HG03108 (cell line): ENCODE results near the gene PCDH9.
"Not testable (repeated sequence)": the region's sequence is repeated elsewhere in the genome, so short reads cannot be mapped to it uniquely, and the experiment has no call there.

Source experiments
- ATAC-seq: cut with Tn5 transposase; IDR thresholded peaks from one replicate; pipeline ENCODE4 v1.9.1; 2021; ENCODE audit warnings: moderate library complexity; ENCODE audit not compliant: unreplicated experiment

Gene PCDH9

DNA sequence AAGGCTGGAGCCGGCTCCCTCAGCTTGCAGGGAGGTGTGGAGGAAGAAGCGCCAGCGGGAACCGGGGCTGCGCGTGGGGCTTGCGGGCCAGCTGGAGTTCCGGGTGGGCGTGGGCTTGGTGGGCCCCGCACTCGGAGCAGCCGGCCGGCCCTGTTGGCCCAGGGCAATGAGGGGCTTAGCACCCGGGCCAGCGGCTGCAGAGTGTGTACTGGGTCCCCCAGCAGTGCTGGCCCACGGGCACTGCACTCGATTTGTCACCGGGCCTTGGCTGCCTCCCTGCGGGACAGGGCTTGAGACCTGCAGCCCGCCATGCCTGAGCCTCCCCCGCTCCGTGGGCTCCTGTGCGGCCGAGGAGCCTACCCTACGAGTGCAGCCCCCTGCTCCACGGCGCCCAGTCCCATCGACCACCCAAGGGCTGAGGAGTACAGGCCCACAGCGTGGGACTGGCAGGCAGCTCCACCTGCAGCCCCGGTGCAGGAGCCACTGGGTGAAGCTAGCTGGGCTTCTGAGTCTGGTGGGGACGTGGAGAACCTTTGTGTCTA lies 608.2 kb downstream of the PCDH9 start:
- not testable (repeated sequence) for ATAC-seq

DNA sequence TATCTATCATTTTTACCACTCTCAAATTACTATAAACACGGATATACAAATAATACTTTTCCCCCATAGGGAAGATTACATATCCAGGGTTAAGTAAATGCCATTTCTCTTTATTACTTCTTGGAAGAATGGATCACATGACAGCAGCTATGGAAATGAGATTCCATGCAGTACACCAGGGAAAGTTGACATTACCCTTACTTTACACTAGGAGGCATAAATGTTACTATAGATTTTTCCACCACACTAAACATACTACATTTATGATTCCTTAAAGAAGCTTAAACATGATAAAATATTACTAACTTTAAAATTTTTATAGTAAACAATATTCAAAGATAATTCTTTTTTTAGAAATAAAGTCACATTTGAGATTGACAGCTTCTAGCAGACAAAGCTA lies 611.4 kb downstream of the PCDH9 start:
- no peak for ATAC-seq

DNA sequence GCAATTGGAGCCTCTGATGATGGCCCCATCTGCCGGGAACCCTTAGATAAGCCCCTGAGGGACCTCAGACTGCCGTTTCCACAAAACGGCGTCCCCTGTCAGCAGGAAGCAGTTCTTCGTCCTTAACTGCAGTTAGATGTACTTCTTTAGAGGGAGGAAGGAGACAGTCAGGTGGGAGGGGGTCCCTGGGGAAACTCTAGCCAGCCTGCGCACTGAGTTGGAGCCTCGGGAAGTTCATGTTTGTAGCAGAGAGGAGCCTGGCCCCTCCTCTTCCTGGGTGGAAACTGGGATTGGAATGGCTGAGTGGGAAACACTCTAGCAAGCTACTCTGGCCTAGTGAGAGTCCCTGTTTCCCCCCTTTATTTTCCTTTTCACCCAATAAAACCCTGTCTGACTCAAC lies 612.4 kb downstream of the PCDH9 start:
- no peak for ATAC-seq

DNA sequence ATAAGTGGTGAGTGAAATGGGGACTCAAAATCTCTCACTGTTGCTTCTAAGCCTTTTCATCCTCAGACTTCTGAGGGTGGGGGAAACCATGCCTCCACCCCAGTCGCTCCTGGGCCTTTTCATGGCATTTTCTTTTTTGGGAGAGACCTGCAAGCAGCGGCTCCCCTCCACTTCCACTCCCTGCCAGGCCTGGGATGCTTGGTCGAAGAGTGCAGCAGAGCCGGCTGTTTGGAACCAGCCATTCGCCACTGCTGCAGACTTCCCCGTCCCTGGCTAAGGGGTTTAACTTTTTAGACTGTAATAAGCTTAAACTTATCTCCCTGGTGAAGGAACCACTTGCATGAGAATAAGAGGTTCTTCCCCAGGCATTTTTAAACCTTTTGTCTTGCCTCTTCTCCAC lies 617.2 kb downstream of the PCDH9 start:
- no peak for ATAC-seq

DNA sequence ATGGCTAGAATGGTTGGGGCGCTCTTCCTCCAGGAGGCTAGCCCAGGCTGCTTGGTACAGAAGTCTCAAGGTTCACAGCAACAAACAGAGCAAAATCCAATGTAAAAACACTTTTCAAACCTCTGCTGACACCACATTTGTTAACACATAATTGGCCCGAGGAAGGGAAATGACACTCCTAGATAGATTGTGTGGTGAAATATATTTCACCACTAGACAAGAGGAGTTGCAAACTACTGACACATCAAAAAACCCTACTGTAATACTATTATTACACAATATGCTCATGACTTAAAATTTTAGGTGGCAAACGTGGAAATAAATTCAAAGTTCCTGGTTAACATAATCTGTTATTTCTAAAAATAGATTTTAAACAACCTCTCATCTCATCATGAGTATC lies 643.6 kb downstream of the PCDH9 start:
- no peak for ATAC-seq

DNA sequence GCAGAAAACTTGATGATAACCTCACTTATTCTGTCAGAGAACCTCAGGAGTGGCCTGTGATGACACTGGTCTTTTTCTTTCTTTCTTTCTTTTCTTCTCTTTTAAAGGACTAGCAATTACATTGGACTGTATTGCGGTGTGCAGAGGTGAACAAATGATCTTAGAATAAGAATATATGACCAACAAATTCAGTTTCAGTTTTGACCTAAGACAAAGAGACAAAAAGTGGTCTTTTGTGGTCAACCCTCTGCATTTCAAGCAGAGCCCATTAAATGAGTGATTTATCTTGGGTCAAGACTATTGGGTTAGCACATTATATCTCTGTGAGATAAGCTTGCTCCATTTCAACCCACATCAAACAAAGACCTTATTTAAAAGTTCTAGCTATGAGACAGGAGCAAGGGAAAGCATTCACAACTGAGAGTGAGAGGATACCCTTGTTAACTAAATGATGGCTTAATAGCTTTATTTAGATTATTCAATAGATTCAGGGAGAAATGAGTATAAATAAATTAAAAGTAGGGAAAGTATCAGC lies 644.4 kb downstream of the PCDH9 start:
- ATAC-seq, result no peak

DNA sequence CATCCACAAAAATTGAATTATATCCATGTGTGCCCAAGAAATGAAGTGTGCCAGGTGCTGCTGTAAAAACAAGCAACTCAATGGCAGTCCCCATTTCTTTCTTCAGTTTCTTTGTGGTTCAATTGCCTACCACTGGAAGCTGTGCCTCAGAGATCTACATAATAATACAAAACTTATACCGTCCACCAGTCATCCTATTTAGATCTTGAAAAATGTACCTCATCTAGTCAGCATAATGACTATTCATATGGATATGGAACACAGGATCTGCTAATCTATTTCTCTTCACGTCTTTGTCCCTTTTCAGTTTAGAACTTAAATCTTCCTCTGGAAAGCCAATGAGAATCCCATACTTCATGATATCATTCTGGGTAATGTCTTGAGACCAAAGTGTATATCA lies 648.5 kb downstream of the PCDH9 start:
- ATAC-seq, result no peak

DNA sequence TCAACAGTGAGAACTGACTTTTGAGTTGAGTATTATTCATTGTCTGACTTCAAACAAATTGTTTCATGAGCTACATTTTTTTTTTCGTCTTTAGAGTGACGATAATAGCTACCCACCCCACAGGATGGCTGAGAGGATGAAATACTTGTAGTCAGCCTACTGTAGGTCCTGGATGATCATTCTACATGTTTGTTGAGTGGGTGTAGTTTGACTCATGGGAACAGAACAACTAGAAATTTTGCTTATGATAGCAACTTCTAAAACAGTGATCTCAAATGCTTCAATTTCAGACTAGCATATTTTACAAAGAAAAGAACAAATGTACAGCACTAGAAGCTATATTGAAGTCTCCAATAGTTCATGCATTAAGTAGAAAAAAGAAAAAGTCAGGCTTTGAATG lies 651.8 kb downstream of the PCDH9 start:
- ATAC-seq, result no peak

DNA sequence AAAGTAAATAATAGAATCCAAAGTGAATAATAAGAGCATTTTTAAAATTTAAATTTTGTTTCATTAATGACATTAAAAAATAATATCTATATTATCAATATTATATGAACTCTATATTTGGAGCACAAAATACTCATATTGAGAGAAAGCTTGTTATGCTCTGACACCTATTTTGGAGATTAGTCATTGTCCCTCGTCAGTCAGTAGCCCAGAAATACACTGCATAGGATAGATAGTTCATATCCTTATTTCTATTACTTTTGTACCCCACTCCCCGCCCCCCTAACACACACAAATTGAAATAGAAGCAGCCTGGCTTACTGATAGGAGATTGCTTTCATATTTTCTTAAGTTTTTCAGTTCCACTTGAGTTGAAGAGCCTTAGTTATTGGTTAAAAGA lies 652.8 kb downstream of the PCDH9 start:
- ATAC-seq, result no peak

DNA sequence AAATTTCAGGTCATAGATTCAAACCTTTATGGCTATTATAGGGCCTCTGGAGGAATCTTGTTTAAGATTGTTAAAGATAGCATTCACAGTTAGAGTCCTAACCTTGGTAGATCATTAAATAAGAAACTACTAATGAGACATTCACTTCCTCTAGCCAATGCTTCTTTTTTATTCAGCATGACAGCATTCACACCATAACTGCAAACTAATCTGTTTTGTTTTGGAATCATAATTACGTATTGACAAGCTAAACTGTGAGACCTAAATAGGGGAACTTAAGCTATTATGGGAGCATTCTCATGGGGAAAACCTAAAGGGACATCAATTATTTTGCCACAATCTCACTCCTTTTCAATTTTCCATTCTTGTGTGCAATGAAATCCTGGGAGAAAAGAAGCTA lies 653.8 kb downstream of the PCDH9 start:
- peak; percentile 52 for ATAC-seq

DNA sequence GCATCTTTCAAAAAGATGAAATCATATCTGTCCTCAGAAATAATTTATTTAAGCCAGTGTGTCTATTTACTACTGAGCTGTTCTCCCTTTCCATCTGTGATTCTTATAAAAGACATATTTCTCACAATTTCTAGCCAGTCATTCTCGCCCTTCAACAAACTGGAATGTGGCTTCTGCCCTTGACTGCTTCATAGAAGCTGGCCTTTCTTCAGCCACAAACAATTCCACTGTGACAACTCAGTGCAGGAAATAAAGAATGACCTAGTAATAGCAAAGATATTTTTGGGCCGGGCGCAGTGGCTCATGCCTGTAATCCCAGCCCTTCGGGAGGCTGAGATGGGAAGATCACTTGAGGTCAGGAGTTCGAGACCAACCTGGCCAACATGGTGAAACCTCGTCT lies 655.5 kb downstream of the PCDH9 start:
- no peak for ATAC-seq

DNA sequence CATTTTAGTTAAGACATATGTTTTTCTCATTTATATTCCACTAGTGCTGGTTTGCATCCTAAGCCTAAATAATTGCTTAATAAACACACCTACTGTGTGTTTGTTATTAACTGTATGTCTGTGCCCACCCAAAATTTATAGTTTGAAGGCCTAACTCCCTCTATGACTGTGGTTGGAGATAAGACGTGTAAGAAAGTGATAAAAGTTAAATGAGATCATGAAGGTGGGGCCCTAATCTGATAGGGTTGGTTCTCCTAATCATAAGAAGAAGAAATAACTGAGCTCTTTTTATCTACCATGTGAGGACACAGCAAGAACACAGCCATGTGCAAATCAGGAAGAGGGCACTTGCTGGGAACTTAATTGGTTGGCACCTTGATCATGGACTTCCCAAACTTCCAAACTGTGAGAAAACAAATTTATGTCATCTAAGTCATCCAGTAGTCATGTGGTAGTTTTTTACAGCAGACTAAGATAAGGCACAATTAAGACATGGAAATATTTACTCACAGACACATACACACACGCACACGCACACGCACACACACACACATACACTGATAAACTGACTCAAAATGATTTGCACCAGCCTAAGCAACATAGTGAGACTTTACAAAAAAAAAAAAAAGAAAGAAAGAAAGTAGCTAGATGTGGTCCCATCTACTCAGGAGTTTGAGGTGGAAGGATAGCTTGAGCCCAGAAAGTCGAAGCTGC lies 662.1 kb downstream of the PCDH9 start:
- ATAC-seq, result no peak

DNA sequence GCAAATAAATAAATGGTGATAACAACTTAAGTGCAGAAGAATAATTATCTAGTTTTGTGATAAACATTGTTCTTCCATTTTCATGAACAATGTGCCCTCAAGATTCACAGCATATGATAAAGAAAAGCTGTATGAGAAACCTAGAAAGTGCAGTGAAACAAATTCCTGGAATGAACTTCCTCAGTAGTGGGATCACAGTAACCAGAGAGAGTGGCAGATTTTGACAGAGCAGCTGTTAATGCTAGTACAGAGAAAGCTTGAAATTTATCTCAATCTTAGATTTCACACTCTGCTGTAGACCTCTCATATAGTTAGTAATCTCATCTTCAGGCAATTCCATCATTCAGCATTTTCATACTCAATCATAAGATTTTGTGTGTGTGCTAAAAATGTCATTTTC lies 664.9 kb downstream of the PCDH9 start:
- ATAC-seq, result no peak

DNA sequence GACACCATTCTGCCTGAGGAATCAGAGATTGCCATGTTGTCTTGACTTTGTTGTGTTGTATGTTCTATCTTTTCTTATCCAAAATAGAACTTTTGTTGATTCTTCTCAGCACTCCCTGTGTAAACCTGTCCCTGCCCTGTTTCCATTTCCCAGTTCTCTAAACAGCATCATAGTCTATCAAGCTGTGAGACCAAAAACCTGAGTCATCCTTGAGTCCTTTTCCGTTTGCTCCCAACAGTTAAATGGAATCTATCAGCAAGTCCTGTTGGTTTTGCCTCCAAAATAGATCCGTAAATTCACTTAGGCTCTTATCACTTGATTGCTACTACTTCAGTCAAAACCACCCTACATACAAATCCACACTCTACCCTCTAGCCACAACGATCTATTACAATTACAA lies 667.1 kb downstream of the PCDH9 start:
- no peak for ATAC-seq

DNA sequence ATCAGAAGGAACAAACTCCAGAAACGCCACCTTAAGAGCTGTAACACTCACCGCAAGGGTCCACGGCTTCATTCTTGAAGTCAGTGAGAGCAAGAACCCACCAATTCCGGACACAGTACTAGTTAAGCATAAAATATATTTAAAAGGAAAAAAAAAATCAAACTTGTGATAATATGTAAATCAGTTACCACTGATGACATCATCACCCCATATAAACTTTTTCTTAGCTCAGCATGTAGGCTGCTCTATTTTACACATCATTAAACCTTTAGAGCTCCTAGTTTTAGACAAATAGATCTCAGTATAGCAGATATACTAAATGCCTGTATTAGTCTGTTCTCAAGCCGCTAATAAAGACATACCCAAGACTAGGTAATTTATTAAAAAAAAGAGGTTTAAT lies 668.1 kb downstream of the PCDH9 start:
- ATAC-seq, result no peak

DNA sequence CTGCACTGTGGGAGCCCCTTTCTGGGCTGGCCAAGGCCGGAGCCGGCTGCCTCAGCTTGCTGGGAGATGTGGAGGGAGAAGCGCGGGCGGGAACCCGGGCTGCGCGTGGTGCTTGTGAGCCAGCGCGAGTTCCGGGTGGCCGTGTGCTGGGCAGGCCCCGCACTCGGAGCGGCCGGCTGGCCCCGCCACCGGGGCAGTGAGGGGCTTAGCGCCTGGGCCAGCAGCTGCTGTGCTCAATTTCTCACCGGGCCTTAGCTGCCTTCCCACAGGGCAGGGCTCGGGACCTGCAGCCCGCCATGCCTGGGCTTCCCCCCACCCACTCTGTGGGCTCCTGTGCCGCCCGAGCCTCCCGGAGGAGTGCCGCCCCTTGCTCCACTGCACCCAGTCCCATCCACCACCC lies 669.1 kb downstream of the PCDH9 start:
- ATAC-seq, result no peak

DNA sequence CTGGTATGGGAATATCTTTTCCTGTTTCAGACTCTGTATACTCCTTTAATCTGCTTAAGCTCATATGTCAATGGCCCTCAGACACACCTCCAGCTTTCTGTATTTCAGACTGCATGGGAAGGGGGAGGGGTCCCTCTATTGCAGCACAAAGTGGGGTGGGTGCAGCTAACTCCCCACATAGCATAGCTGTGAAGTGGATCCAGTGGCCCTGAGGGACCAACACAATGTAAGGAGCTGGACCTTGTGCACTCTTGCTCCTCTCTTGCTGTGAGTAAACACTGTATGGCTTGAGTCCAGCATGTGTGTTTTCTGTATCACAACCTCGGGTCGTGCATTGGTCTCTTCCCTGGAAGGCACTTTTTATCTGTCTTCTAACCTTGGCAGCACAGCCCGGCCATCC lies 669.9 kb downstream of the PCDH9 start:
- no peak for ATAC-seq

DNA sequence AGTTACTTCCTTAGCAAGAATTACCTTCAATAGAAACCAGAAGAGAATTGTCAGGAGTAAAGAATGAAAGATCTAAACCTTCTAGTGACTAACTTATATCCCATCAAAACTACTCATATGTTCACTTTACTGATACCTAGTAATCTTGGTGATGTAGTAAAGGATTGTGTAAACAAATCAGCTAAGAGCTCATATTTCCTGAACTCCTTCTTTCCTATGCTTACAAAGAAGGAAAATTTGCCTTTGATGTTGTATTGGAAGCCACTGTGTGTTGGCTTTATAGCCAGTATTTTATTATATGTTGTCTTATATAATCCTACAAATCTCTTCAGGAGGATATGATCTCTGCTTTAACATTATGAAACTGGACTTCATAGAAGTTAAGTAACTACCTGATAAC lies 671.0 kb downstream of the PCDH9 start:
- no peak for ATAC-seq

DNA sequence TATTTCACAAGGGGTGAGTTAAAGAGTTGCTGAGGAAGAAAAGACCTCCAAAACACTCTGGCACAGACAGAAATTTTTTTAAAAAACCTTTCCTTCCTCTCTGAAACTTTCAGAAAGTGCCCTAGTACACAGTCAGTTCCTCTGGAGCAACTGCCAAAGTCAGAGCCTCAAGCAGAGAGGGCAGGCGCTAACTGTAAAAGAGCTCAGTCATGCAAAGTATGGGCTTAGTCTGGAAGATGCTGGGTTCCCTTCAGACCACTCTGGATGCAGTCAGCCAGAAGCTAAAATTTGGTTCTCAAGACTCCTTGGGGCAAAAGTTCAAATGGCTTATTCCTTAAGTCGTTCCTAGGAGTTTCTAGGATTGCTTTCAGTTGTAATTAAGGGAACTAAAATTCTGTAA lies 671.6 kb downstream of the PCDH9 start:
- no peak for ATAC-seq

DNA sequence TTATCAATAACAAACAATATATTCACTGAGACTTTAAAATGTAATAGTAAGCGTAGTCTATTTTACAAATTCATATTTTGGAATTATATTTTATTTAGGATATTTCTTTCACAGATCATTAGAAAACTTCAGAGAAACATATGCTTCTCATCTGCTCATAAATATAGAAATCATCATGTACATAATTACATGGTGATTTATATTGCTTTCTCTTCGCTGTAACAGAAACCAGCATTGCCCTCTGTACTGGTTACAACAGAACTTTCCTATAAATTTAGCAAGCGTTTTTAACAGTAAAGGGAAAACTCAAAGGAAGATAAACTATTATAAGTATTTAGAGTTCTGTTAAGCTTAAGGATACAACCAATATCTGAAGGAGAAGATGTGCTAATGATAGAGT lies 672.8 kb downstream of the PCDH9 start:
- ATAC-seq, result no peak

DNA sequence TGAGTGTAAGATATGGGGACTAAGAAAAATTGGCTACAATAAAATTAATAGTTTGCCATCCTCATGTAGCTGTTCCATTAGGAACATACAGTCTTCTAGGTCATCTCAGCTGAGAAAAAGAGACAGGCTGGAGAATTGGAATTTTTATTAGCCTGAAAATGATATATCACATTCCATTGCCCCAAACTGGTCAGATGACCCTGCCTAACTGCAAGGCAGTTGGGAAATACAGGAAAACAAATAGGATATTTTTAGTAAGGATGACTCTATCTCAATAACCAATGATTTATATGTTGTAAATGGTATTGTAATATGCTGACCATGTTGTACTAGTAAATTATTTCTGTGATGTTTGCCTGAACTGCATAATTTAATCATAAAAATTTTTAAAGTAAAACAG lies 673.8 kb downstream of the PCDH9 start:
- ATAC-seq, result no peak

DNA sequence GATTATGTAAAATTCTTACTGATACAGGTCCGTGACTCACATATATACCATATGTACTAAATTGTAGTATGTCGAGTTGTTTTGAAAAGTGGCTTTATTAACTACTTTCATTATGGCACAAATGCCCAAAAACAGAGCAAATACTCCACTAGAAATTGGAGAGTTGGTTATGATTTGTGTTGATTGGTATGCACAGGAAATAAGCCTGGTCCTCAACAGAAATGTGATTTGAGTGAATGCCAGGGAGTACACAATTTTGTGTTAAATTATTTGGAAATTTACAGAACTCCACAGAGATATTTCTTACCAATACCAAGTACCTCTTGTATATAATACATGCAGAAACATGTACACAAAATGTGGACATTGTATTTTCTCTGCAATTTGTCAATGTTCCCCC lies 676.7 kb downstream of the PCDH9 start:
- ATAC-seq, result no peak

DNA sequence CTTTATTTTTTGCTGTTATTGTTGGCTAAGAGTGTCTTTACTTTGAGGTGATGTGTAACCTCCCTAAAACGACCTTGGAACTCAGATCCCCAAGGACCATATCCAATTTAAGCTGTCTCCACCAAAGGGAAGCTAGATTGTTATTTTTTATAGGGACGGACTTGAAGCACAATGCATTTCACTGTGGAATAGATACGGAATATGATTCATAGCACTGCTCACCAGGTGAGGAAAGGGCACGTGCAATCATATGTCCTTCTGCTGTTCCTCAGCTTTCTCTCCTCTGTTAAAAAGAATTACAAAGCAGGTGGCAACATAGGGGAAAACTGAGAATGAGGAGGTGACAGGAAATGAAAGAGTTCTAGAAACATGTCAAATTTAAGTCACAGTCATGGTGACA lies 679.0 kb downstream of the PCDH9 start:
- no peak for ATAC-seq
